GM10266 (cell line): ENCODE measurements around the gene CARS2.

Source experiments
- DNase-seq: peaks from one replicate; pipeline ENCODE4 v3.0.0; 2012; ENCODE audit errors: extremely low spot score
- CTCF ChIP-seq: IDR thresholded peaks from 2 replicates; pipeline ENCODE4 v1.5.1; 2012; ENCODE audit warnings: mild to moderate bottlenecking, low read depth; ENCODE audit not compliant: control insufficient read depth, insufficient read depth; ENCODE audit errors: missing control alignments

The CARS2 gene

GRCh38 chr13:110600261-110600819, 105.6 kb downstream of the CARS2 start:
- TF ChIP-seq CTCF: no peak
- DNase-seq: no peak

- DNase-seq: no peak
- TF ChIP-seq CTCF: no peak
Observed at GRCh38 chr13:110597041-110597689, 108.8 kb downstream of the CARS2 start.

GRCh38 chr13:110593430-110594130, 112.3 kb downstream of the CARS2 start:
- TF ChIP-seq CTCF: peak; percentile 63
- DNase-seq: peak; percentile 79

- no peak for TF ChIP-seq CTCF
- no peak for DNase-seq
Observed at GRCh38 chr13:110592665-110593064, 113.3 kb downstream of the CARS2 start.
